ENCODE data around the gene ARHGEF1.

ARHGEF1 gene

GRCh38 chr19:41956621-41957020 lies 73.6 kb downstream of the ARHGEF1 start:
- no peak for DNase-seq (ENCODE audit: low read depth)
